AG04450 (cell line): ENCODE results near the gene COL23A1. TPM values are rescaled to one million over a fixed set of nuclear protein-coding genes. Genes with fewer than 3 reads are reported as not detected.

Experiments used
- CTCF ChIA-PET: fragments of 300-600, 350-600 bp; formaldehyde crosslinking; extraction: SDS; loops from one replicate; lab custom pipeline; 2022; ENCODE audit warnings: antibody characterized with exemption, inconsistent platforms; lab: Charles Lee
- POLR2A ChIA-PET: fragments of 350-600 bp; formaldehyde crosslinking; extraction: SDS; loops from one replicate; lab custom pipeline; 2021; ENCODE audit warnings: antibody characterized with exemption, inconsistent platforms; lab: Yijun Ruan, JAX
- DNase-seq: peaks from one replicate; pipeline ENCODE4 v3.0.0-alpha.2; 2011; ENCODE audit warnings: low read depth, low spot score
- H3K27ac ChIP-seq: one replicate; pipeline ENCODE4 v1.5.1; 2012; ENCODE audit warnings: low read depth, low read length, control low read depth
- H3K27me3 ChIP-seq: one replicate; pipeline ENCODE4 v1.6.0; 2012; ENCODE audit warnings: low read length; ENCODE audit not compliant: control insufficient read depth, insufficient read depth
- H3K4me3 ChIP-seq: 2 replicates; pipeline ENCODE4 v1.5.1; 2011; ENCODE audit warnings: mild to moderate bottlenecking, low read depth, low read length, control low read depth
- H3K9me3 ChIP-seq: 2 replicates; pipeline ENCODE4 v1.5.1; 2012; ENCODE audit warnings: low read length; ENCODE audit not compliant: control insufficient read depth, insufficient read depth
- polyA plus RNA-seq: library from polyadenylated mRNA; depleted of rRNA; stranded (reverse); fragments of >200 nt; gene quantifications from 2 replicates; pipeline ENCODE4 v1.2.3, GENCODE V29; 2011
- TF ChIP-seq, protein P1 (sequence below): IDR thresholded peaks from 2 replicates; pipeline ENCODE4 v1.5.1; 2011; ENCODE audit warnings: low read depth, low read length, control low read depth, inconsistent platforms

The COL23A1 gene
- polyA plus RNA-seq, 1 experiment, result not detected

DNA sequence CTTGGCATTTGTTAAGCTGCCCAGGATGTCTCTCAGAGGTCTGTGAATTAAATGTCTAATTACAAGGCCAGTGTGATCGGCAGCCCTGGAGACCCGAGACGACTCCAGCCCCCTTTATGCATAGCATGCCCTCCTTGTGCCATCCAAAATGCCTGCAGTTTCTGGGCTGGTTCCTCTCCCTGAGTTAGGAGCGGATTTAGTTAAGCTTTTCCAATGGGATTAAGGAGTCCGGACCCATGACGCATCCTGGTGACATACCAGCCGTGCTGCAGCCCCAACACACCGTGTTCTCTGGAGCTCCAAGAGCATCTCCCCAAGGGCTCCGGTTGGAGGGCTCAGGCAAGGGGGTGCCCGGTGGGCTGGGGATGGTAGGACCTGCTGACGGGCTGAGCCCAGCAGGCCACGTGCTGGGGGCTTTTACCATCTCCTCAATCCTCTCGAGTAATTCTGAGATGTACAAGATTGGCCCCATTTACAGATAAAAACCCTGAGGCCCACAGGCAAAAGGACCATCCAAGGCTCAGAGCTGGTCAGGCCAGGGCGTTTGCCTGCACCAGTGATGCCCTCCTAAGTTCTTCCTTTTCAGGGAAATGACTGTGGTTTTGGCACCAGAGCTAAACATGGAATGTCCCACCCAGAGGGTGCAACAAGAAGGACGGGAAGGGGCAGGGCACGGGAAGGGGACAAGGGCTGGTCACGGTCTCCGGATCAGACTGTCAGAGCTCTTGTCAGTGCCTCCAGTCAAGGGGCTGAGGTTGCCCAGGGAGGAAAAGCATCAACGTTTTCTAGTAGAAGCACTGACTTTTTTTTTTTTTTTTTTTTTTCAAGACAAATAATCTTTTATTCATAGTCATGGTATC, 275.0 kb downstream of the COL23A1 start:
- no peak overlapping the region for H3K27ac ChIP-seq
- no peak overlapping the region for H3K4me3 ChIP-seq
- ChIA-PET CTCF (no interaction called here), POLR2A (no interaction called here)
- TF ChIP-seq, protein P1, sequence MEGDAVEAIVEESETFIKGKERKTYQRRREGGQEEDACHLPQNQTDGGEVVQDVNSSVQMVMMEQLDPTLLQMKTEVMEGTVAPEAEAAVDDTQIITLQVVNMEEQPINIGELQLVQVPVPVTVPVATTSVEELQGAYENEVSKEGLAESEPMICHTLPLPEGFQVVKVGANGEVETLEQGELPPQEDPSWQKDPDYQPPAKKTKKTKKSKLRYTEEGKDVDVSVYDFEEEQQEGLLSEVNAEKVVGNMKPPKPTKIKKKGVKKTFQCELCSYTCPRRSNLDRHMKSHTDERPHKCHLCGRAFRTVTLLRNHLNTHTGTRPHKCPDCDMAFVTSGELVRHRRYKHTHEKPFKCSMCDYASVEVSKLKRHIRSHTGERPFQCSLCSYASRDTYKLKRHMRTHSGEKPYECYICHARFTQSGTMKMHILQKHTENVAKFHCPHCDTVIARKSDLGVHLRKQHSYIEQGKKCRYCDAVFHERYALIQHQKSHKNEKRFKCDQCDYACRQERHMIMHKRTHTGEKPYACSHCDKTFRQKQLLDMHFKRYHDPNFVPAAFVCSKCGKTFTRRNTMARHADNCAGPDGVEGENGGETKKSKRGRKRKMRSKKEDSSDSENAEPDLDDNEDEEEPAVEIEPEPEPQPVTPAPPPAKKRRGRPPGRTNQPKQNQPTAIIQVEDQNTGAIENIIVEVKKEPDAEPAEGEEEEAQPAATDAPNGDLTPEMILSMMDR, result no peak
- no peak for DNase-seq
- no peaks in the 10 kb centered on the region for H3K27me3 ChIP-seq
- H3K9me3 ChIP-seq, result peaks cover 60% of the 10 kb centered on the region

DNA sequence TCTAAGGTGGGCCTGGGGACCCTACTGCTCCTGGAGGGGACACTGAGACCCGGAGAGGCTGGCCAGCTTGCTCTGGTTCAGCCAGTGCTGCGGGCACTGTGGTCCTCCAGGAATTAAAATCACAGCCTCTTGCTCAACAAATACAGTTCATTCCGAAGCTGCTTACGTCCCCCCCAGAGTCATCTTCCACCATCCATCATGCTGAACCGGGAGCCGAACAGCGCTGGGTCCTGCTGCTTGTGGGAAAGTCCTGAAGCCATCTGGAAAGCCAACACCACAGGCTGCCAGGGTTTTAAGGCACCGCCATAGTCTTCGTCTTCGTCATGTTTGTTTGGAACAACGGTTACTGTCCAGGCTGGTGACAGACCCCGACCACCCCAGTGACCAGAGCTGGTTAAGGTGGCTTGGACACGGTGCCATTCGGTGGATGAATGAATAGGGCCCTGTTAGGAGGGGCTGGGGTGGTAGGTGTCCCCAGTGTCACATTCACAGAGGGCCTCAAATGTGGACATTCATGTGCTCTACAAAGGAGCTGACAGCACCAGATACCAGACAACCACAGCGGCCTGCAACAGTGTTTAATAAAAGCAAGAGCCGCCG, 276.0 kb downstream of the COL23A1 start:
- TF ChIP-seq, protein P1, result no peak
- POLR2A ChIA-PET, result no interaction called here
- CTCF ChIA-PET, result no interaction called here
- no peak overlapping the region for H3K4me3 ChIP-seq
- no peaks in the 10 kb centered on the region for H3K27me3 ChIP-seq
- no peak for DNase-seq
- no peak overlapping the region for H3K27ac ChIP-seq
- peaks cover 58% of the 10 kb centered on the region for H3K9me3 ChIP-seq

DNA sequence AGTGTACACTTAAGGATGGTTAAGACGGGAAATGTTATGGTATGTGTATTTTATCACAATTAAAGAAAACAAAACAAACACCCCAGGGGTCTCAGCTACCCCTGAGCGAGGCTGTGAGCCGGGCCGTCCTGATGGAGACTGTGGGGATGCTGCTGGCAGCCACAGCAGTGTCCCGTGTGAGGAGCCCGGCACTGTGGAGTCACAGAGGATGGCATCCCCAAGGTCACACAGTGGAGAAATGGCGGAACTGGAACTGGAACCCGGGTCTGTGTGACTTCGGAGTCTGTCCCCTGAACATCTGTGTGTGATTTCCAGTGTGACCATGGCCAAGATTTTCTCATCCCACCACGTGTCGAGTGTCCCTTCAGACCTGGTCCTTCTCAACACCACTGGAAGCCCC, 276.9 kb downstream of the COL23A1 start:
- TF ChIP-seq, protein P1, result no peak
- DNase-seq, result no peak
- Histone ChIP-seq H3K27ac (no peak overlapping the region), H3K27me3 (no peaks in the 10 kb centered on the region), H3K4me3 (no peak overlapping the region), H3K9me3 (peaks cover 60% of the 10 kb centered on the region)
- CTCF ChIA-PET, result no interaction called here
- POLR2A ChIA-PET, result no interaction called here

DNA sequence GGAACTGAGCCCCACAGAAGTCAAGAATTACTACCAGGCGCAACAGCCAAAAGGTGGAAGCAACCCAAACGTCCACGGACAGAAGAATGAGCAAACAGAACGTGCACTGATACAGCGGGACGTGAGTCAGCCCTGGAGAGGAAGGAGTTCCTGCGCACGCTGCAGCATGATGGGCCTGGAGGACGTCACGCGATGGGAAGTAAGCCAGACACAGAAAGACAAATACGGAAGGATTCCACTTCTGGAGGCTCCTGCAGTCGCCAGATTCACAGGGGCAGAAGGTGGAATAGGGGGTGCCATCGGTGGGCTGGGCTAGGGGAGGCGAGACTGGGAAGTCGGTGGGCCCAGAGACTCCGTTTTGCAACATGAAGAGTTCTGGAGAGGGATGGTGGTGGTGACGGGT, 277.3 kb downstream of the COL23A1 start:
- TF ChIP-seq, protein P1, result no peak
- DNase-seq, result no peak
- Histone ChIP-seq H3K27me3 (no peaks in the 10 kb centered on the region), H3K27ac (no peak overlapping the region), H3K4me3 (no peak overlapping the region), H3K9me3 (peaks cover 58% of the 10 kb centered on the region)
- CTCF ChIA-PET, result no interaction called here
- POLR2A ChIA-PET, result no interaction called here
